Suprapubic skin (tissue), 3 donors: ENCODE measurements around the gene SCUBE1.

Source experiments
- CTCF ChIP-seq, 2 donors: fragments of 200-600 bp in 1 of 2; fragments of 450-650 bp in 1 of 2; sonication (generic) in 1 of 2; IDR thresholded peaks; one replicate each; pipeline ENCODE4 v1.5.1; 2016 to 2019; ENCODE audit warnings: antibody characterized with exemption in 2 of 2, mild to moderate bottlenecking in 1 of 2, moderate library complexity in 1 of 2
- POLR2A ChIP-seq, 2 donors: fragments of 450-650 bp; IDR thresholded peaks; one replicate each; pipeline ENCODE4 v1.6.1; 2017; ENCODE audit warnings: antibody characterized with exemption in 2 of 2, mild to moderate bottlenecking in 2 of 2, moderate library complexity in 2 of 2

- TF ChIP-seq CTCF (IDR thresholded peaks at IDR 0.05) (no peak), POLR2A (IDR thresholded peaks at IDR 0.05) (no peak)
Observed at GRCh38 chr22:43151251-43152002, 191.7 kb downstream of the SCUBE1 start, which contains the start of gene TSPO.
